Stimulated activated CD8-positive, alpha-beta memory T cell treated with anti-CD3 and anti-CD28 coated beads, Interleukin-15, amount 100 ng/mL, for 48 hours (primary cell): ENCODE results near the gene NTRK3.

Source experiments
- DNase-seq, 2 donors: peaks; one replicate each; pipeline ENCODE4 v3.0.0-alpha.2; 2020; ENCODE audit warnings: low read depth in 2 of 2

NTRK3 gene

GRCh38 chr15:87942316-87942715 lies 314.2 kb downstream of the NTRK3 start:
- no peak for DNase-seq

GRCh38 chr15:87941606-87942005 lies 314.9 kb downstream of the NTRK3 start:
- DNase-seq = no peak

DNA sequence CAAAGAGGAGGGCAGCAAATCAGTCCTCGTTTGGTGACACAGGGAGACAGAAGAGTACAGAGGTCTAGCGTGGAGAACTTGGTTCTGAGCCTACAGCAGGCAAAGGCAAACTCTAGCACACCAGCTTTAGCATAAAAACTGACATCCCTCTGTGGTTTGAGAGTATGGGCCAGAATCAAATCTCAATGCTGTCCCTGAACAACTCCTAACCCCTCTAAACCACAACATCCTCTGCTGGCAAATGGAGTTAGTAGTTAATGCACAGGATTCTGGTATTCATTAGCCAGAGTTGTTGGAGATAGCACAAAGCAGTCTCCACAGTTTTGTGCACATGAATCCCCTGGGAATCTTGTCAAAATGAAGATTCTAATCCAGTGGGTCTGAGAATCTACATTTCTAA lies 315.8 kb downstream of the NTRK3 start:
- DNase-seq = no peak

DNA sequence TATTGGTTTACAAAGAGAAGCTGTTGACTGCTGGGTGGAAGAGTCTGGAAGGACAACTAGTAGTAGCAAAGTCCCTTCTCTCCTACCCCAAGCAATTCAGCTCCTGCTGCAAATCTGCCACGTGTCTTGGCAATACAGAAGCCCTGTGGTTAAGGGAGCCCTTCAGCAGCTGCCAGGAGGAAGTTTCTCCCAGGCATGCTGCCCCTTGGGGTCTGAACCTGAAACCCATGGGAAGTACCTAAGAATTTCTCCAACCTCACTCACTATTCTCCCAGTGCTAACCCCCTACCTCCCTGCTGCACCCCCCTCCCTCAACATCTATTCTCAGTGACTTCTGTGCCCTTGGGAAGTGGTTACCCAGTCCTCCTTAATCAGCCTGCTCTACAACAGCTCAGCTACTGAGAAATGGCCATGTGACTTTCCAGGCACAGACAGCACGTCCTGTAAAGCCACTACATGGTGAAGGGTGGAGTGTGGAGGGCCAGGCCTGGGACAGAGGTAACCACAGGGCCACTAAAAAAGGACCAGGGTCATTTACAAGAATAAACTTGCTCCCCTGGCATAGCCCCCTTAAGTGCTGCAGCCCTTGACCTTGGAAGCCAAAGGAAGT lies 316.6 kb downstream of the NTRK3 start:
- no peak for DNase-seq

DNA sequence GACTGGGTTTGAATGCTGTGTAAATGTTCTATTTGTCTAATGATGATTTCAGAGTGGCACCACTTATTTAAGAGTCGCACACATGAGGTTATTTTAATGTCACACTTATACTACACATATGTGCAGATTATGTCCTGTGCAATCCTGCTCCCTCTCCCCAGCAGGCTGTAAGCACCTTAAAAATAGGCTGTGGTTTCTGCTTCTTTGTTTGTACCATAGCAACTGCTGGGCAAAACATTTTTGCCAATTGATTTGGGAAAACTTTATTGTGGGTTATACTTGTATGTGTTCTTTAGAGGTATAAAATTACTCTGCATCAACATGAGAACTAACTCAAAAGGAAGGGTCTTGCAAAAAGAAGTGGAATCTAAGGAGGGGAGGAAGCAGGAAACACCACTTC lies 318.5 kb downstream of the NTRK3 start:
- DNase-seq = no peak

DNA sequence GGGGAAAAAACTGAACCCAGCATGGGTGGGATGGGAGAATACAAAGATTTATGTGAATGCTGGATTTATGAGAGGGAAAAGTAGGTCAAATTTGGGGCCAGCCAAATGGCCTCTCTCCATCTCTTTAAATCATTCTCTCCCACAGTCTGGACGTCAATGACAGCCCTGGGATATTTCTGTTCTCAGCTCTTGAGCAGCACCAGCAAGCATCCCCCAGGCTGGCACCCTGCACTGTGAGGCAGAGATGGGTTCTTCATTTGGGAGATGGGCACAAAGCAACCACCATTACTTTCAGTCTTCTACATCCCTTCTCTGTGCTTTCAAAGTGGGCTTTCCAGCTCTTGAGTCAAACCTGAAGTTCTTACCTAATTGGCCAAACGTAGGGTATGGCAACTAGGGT lies 321.0 kb downstream of the NTRK3 start:
- no peak for DNase-seq

GRCh38 chr15:87931584-87931983 lies 325.0 kb downstream of the NTRK3 start:
- DNase-seq = no peak

- DNase-seq = no peak
Measured at GRCh38 chr15:87930457-87930856, 326.1 kb downstream of the NTRK3 start.

DNA sequence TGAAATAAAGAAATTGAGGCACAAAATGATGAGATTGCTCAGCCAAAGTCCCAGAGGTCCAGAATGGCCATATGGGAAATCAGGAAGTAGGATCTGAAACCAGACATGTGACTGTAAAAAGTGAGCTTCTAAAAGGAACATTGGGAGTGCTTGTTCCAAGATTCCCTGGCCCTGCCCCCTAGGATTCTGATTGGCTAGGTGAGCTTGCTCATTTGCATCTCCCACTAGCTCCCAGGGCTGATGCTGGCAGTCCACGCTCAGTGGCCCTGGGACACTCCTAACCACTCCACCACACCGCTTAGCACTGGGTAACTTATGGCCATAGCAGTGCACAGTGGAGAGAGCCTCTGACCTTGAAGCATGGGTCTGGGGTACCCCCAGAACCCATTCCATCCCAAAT lies 326.7 kb downstream of the NTRK3 start:
- no peak for DNase-seq

DNA sequence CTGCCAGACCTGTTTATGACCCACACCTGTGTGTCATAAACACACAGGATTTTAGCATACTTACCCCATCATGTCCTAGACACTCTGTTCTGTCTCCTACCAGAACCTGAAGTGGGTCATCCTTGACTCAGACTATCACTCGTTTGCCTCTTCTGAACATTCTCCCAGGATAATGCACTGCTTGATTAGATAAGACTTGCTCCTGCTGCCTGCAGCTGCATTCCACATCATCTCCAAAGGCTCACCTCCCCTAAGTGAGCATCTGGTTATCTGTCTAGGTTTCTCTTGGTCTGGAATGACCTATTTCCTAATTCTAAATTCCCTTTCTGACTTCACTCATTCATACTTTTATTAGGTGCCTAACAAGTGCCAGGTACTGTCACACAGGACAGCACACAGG lies 332.1 kb downstream of the NTRK3 start:
- DNase-seq = no peak

DNA sequence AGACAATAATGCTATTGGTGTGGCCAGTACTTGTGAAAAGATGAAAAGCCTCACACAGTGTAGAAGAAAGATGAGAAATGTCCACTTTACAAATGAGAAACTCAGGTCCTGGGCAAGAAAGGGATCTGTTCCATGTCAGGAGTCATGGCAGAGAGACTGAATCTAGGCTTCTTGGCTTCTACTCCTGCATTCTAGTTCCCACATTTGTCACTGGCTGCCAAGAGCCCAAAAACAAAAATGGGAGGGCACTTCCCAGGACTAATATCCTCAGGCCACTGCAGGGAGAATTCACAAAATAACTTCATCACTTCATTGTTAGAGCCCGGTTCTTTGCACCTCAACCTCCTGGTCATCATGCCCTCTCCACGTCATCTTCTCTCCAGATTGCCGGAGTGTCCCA lies 337.5 kb downstream of the NTRK3 start:
- no peak for DNase-seq

- DNase-seq = no peak
Measured at GRCh38 chr15:87917480-87917879, 339.1 kb downstream of the NTRK3 start.

- DNase-seq = no peak
Measured at GRCh38 chr15:87916208-87916607, 340.3 kb downstream of the NTRK3 start.

DNA sequence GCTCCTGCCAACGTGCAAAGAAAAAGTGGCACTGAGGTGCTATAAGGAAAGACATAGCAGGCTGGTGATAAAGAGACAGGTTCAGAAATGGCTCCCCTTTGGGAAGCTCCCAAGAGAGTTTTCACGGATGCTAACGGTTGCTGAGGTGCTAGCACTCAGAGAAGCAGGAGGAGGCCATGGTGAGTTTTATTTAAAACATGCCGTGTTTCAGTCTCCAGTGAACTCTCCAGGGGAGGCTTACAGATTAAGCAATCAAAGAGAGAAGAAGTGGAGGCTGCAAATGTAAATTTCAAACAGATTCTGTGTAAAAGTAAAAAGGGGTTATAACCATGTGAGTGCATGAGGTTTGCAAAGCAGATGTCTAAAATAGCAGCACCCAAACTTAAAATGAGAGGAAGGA lies 346.2 kb downstream of the NTRK3 start:
- no peak for DNase-seq

- no peak for DNase-seq
Measured at GRCh38 chr15:87907676-87908446, 348.7 kb downstream of the NTRK3 start.

GRCh38 chr15:87906444-87906843 lies 350.1 kb downstream of the NTRK3 start:
- no peak for DNase-seq

DNA sequence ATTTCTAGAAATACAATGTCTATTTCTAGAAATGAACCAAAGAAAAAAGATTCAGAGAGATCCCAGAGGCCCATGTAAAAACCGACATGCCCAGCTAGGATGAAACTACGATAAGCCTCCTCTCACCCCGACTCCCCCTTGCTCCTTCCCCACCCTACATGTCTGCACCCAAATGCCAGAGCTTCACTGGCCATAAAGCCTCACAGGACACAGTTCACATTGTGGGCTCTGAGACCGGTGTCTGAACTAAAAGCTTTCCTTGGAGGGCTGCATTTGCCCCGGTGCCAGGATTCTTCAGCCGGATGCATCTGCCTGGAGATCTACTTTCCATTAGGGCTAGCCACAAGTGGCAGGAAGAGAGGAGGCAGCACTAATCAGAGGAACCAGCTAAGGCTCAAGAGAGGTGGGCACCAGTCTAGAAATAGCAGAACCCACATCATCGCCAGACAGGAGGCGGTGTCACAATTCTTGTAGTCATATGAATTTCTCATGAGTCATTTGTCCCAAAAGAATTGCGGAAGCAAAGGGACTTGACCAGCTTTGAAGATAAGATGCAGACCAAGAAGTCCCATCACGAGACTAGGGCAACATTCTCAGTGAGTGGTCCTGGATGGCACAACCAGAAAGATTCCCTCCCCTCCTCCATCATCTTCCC lies 353.6 kb downstream of the NTRK3 start:
- no peak for DNase-seq

DNA sequence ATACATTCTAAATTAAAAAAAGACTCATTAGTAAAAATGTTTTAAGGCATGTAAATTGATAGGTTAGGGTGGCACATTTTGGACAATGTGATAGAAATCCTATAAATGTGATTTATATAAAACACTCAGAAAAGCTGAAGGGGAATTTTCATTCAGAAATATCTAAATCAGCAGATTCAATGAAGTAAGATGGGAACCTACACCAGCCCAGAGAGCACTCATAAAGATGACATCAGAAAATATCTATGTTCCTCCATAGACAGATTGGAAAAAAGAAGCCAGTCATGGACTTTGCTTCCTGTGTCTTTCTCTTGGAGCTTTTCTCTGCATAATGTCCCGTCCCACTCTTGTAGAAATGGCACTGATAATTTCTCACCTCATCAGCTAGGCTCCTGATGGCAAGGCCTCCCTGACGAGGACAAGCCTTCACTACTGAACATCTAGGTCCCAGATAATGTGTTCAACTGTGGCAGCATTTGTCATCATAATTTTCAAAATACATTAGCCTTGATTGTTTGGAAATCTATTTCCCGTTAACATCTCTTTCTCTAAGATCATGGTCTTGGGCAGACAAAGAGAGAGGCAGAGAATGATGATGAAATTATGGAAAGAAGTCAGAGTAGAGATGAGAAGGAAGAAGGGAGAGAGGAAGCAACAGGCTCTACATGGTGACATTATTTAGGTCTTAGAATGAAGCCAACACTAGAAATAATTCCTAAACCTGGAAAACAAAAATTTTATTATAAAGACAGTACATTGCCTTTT lies 354.4 kb downstream of the NTRK3 start:
- DNase-seq = no peak

DNA sequence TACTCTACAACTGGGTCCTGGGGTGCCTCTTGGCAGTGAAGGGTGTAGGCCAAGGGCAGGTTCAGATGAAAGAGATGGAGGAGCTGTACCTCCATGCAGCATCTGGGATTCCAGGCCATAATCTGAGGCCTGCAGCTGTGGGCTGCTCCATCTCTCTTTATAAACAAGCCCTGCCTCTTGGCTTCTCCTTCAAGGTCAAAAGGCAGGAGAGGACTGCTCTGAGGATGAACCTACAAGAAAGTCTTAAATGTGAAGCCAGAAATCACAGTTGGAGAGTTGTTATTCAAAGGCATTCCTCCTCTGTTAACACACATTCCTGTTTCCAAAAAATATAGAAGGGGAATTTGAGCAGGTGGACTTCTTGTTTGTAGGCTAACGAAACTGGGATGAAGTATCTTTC lies 355.5 kb downstream of the NTRK3 start:
- DNase-seq = no peak

- no peak for DNase-seq
Measured at GRCh38 chr15:87896936-87897335, 359.6 kb downstream of the NTRK3 start.

GRCh38 chr15:87887177-87887576 lies 369.4 kb downstream of the NTRK3 start:
- no peak for DNase-seq

GRCh38 chr15:87881026-87881425 lies 375.5 kb downstream of the NTRK3 start:
- no peak for DNase-seq
